NCI-H1694 (cell line): Measurements from ENCODE around the gene MORN4.
"Not testable (repeated sequence)": the region's sequence is repeated elsewhere in the genome, so short reads cannot be mapped to it uniquely, and the experiment has no call there.

ENCODE experiments used
- DNase-seq: peaks from one replicate; lab custom pipeline; 2025; lab: John Stamatoyannopoulos, UW

Gene MORN4

DNA sequence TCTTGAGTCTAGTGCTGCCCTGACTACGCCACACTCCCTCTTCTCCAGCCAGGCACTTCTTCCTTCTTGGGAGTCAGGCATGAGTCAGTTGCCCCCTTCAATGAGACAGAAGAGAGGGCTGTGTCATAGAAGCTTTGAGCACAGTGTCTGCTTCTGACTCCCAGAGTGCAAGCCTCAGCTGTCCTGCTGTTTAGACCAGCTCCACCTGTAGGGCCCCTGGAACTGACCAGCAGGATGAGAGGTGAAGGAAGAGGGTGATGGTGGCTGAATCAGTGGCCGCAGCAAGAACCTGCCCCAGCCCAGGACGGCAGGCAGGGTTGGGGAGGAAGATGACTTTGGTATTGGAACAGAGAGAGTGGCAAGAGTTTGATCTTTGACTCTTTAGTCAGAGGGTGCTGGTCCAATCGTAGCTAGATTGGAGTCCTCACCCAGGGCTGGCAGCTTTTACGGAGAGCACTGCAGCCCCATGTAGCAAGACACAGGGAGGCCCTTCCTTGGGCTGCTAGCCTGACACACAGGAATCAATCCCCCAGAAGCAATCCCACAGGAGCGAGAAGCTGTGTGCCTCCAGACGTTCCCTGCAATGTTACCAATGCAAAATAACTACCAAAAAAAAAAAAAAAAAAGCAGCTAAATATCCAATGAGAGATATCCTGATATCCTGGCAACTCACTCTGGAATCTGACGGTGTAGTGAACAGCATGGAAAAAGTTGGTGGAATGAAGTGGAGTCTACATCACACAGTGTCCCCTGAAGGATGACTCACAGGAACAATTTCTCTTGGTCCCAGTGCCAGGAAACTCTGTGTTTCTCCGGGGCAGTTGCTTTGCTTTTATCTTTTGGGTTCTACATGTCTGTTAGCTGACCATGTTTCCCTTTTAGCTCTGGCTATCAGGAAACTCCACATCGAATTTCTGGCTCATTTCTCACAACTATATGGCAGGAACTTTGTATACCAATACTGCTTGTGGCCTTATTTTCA is 36.9 kb downstream of the MORN4 start:
- no peak for DNase-seq

DNA sequence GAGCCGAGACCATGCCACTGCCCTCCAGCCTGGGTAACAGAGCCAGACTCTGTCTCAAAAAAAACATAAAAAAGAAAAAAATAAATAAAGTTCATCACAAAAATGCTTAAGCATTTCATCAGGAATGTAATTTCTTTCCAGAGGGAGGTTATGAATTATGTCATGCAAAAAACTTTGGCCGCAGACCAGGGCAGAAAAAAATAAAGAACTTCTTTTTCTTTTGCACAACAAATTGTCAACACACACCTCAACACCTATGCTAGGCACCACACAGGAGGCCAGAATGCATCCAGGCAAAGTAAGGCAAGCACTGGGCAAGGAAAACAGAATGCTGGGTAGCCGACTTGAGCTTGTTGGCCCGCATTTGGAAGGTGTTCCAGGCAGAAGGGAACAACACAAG is 39.9 kb downstream of the MORN4 start:
- no peak for DNase-seq

DNA sequence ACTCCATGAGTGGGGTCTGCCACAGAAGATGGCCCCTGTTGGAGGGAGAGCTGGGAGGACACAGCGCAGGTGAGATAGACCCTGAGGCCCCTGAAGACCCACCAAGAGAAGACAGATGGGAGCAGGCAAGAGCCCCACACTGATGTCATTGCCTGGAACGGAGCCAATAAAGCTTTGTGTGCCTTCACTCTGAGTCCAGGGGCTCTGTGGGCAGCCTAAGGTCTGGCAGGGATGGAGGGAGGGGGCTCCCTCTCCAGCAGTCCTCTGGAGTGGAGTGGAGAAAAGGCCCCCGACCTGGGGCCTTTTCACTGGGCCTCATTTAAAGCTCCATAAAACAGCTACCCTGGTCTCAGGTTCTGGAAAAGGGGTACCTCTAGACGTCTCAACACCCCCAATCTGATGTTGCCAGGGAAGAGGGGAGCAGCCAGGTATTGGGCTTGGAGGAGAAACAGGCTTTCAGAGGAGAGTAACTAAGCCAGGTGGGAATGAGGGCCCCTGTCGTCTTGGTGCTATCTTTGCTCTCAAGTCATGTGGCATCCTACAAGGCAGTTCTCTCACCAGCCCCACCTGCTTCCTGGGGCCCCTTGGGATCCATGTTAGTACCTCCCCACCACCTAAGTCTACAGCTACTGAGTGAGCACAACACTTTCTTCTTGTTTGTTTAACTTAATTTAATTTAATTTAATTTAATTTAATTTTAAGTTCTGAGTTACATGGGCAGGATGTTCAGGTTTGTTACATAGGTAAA is 42.4 kb downstream of the MORN4 start:
- no peak for DNase-seq

DNA sequence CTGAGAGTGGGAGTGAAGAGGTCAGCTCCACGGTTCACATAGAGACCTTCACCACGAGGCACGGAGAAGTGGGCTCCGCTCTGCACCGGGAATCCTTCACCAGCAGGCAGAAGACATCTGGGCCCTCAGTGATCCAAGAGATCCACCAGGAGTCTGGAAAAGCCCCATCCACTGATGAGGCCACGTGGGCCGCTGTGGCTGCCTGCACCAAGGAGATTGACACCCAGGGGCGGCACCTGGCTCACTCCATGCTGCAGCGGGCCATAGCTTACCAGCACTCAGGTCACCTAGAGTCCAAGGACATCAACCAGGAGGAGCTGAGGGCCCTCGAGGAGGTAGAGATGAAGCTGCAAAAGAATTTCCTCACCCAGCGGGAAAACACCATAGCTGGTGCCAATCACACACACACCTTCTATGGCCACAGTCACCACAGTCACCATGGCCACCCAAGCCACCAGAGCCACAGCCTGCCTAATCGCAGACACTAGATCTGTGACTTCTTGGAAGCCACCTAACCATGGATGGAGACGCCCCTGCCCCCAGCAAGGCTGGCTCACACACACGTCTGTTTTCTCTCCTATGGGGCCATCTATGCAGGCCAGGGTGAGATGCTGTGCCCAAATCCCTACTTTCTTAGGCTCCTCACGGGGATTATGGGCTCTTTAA is 43.1 kb downstream of the MORN4 start:
- no peak for DNase-seq

DNA sequence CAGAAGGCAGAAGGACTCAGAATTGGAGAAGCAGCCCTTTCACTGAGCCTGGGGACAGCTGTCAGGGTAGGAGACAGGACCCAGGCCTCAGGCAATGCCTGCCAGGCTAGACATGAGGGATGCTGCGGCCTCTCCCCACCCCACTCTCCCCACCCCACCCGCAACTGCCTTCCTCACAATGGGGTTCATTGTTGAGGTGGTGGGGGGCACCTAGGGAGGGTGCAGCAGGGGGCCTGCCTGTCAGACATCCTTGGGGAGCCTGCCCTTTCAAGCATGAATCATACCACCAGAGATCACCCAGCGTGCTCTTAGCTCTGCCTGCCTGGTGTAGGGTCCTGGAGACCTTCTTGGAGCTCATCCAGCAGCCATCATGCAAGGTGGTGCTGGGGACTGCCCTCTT is 43.8 kb downstream of the MORN4 start, which contains the start of gene C10orf62:
TSS of gene C10orf62 (plus strand) at position 243 of the 400 bp plus-strand sequence. CDS start 177 bp downstream, outside the sequence.
- no peak for DNase-seq

DNA sequence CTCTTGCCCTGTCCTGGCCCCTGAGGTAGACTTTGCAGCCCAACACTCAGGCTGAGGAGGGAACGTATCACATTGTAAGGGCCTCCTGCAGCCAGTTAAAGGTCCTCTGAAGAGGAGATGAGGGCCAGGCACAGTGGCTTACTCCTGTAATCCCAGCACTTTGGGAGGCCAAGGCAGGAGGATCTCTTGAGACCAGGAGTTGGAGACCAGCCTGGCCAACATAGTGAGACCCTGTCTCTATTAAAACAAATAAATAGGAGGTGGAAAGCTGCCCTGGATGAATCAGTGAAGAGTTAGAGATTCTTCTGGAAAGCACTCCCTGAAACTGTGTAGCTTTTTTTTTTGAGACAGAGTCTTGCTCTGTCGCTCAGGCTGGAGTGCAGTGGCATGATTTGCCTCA is 46.1 kb downstream of the MORN4 start:
- DNase-seq = no peak

DNA sequence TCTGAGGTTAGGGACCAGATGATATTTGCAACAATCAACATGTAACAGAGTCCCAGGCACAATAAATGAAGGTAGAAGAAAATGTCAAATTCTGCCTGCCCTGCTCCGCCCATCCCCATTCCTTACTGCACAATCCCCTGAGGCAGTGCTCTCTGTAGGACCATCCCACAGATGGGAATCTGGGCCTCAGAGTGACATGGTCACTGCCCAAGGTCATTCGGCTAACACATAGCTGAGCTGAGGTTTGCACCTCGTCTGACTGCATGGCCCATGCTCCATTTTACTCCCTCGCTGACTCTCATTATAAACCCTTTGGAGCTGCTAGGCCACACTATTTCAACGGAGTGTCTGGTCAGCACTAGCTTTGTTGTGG is 47.9 kb downstream of the MORN4 start:
- DNase-seq = no peak

DNA sequence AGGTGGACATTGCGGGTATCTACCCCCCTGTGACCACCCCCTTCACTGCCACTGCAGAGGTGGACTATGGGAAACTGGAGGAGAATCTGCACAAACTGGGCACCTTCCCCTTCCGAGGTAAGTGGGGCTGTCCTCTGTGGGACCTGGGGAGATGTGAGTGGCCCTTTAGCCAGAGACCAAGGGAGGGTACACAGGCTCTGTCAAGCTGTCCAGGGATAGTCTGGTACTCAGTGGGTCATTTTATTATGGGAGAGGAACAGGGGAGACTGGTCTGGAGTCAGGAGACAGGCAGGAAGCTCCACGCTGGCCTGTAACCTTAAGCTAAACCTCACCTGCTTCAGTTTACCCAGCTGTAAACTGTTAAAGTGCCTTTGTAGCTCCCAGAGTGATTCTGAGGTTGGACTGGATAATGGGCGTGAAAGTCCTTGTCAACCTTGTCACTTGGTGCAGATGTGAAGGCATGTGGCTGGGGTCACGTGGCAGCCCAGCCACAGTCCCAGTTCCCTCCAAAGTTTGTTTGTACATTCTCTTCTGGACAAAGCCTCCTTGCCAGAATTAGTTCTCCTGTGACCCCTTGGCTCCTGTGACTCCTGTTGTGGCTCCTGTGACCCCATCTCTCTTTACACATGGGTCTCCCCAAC is 48.4 kb downstream of the MORN4 start:
- DNase-seq = no peak

DNA sequence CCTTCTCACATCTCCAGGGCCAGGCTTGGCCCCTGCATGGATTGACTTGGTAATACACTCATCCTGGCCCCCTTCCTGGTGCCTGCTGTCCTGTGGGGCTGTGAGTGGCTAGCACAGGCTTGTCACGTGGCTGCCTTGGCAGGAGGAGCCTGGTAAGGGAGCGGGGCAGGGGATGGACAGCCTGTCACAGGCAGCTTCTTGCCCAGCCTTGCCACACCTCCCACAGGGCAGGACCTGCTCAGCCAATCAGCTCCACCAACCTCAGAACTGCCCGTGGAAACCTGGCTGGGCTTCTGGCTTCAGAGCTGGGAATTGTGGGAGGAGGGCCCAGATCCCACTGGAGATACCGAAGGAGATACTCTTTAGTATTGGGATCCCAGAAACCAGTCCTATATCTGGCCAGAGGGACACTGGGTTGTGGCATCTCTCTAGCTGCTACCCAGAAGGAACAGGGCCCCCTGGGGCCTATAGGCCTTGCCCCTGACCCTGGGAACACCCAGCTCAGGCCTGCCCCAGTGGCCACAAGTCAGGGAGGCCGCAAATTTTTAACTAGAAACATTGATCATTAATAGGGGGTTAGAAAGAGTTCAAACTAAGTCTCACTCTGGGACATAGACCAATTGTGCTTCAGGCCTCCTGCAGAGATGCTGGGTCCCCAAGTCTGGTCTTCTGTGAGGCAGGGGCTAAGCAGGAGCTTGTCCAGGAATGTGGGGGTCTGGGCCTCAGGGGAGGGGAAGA is 49.1 kb downstream of the MORN4 start, which contains the start of gene HOGA1:
TSS of gene HOGA1 (plus strand) at position 330 of the 738 bp plus-strand sequence. CDS start at position 645, 315 bp downstream.
- no peak for DNase-seq

DNA sequence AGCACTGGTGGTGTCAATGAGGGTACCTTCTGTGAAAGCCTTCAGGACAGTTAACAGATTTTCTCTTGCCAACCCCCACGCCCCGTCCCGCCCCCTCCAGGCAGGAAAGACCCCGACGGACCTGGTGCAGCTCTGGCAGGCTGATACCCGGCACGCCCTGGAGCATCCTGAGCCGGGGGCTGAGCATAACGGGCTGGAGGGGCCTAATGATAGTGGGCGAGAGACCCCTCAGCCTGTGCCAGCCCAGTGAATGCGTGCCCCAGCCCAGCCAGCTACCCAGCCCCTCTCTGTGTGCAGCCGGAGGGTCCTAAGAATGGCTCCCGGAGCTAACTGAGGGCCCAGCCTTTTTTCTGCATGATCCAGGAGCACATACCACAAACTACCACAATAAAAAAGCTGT is 49.8 kb downstream of the MORN4 start:
- DNase-seq = no peak

DNA sequence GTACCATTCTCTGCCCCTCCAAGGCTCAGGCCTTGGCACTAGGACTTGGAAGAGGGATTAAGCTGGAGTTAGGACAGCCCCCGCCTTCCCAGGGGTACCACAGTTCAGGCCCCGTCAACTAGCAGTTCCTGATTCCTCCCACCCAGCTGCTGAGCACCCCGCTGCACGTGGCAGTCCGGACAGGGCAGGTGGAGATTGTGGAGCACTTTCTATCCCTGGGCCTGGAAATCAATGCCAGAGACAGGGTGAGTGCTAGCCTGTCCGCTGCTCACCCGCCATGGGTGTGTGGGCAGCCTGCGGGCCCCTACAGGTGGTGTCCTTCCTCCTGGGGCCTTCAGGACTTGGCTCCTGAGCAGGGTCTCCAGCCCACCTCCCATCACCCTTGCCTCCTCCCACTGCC is 51.1 kb downstream of the MORN4 start:
- no peak for DNase-seq

DNA sequence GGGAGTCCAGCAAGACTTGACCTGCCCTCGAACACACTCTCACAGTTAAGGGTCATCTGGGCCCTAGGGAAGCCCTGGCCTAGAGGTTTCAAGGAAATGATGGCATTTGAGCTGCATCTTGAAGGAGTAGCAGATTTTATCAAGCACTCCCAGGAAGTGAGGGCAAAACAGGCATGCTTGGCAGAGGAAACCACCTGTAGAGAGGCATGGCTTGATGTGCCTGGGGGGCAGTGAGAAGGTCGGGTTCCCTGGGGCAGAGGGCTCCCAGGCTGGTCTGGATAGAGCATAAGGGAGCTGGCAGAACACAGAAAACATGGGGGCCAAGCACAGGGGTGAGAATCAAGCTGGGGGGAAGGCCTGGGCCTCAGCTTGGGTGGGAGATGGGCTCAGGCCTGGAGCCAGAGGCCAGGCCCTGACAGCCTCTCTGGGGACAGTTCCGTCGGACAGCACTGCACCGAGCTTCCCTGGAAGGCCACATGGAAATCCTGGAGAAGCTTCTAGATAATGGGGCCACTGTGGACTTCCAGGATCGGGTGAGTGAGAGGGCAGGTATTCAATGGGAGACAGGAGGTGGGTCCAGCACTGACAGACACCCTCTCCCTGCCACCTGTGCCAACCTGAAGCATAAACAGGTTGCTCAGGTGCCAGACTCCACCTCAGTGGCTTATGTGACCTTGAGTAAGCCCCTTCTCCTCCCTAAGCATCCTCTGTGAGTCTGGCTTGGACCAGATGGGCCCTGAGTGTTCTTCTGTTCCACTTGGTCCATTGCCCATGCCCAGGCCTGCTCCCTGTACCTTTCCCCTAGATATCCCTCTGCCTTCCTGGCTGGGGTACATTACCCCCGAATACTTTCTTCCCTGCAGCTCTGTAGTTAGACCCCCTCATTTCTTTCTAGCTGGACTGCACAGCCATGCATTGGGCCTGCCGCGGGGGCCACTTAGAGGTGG is 52.6 kb downstream of the MORN4 start:
- DNase-seq = no peak

DNA sequence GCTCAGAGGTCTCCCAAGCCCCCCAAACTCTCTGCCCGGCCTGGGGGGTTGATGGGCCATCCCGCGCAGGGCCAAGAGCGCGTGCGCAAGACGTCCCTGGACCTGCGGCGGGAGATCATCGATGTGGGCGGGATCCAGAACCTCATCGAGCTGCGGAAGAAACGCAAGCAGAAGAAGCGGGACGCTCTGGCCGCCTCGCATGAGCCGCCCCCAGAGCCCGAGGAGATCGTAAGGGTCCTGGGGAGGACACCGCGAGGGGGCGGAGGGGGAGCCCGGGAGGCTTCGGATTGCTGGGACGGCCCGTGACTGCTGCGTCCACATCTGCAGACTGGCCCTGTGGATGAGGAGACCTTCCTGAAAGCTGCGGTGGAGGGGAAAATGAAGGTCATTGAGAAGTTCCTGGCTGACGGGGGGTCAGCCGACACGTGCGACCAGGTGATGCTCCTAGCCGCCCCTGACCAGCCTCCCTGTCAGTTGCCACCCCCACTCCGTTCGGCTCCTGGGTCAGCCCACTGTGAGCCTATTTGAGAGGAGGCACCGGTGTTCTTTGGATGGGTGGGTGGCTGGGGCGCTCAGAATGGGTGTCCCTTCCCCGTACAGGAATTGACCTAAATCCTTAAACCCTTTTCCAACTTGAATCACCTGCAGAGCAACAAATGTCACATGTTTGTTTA is 55.0 kb downstream of the MORN4 start:
- DNase-seq = no peak

DNA sequence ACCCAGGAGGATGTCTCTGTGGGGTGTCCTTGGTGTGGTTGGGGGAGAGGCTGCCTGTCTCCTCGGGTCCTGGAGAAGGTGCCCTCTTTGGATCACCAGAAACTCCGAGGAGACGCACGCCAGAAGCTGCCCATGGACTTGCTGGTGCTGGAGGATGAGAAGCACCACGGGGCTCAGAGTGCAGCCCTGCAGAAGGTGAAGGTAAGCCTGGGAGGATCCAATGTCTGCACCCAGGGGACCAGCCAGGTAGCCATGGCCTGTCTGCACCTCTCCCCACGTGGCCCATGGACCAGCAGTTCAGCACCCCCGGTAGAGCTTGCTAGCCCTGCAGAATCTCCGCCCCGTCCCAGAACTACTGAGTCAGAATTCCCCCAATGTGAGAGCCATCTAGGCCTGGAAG is 55.6 kb downstream of the MORN4 start:
- DNase-seq = no peak

DNA sequence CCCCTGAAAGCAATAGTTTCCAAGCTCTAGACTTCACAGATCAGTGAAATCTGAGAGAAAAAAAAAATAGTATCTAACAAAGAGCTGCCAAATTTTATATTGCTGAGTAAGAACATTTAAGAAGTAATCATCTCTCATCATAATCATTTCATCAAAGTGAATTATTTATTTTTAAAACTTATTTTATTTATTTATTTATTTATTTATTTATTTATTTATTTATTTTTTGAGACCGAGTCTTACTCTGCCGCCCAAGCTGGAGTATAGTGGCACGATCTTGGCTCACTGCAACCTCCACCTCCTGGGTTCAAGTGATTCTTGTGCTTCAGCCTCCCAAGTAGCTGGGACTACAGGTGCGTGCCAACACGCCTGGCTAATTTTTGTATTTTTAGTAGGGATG is 56.8 kb downstream of the MORN4 start:
- not testable (repeated sequence) for DNase-seq

DNA sequence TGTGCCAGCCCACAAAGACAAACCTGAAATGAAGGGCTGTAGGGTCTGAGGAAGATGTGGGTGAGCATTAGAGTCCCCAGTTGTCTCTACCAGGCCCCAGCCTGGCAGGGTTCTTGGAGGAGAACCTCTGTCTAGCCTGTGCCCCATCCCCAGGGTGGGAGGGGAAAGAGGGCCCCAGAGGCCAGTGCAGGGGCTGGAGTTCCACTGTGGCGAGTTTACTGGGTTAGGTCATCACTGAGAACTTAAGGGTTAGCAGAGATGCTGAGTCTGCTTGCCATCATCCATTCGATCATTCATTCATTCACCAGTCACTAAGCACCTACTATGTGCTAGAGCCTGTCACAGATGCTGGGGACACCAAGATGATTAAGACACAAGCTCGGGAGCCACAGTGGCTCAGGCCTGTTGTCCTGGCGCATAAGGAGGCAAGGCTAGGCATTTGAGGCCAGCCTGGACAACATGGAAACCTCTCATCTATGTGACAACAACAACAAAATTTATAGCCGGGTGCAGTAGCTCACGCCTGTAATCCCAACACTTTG is 58.1 kb downstream of the MORN4 start:
- DNase-seq = no peak

DNA sequence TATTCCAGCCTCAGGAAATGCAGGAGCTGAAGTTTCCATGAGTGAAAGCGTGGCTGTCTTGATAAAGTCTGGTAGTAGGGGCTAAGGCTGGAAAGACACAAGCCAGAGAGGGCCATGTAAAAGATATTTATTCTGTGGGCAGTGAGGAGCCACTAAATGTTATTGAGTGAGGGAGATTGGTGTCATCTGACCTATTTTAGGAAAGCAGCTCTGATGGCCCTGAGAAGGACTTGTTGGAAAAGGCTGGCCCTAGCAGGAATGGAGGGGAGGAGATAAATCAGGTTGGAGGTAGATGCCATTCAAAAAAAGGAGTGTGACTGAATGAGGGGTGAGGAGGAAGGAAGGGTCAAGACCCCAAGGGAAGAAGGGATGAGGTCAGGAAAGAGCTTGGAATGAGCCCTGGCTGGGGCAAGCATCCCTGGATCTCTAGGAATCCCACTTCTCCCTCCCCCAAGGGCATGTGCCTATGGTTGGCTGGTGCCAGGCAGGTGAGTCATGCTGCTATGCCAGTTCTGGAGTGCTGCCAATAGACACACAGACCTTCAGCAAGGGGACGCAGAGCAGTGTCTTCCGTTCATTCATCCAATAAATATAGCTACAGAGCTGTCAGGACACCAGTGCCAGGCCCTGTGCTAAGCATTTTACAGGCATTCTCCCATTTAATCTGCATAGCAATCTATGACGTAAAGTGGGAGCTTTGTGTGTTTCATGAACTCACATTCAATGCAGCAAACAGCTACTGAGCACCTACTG is 58.8 kb downstream of the MORN4 start:
- DNase-seq = peak; percentile 64

DNA sequence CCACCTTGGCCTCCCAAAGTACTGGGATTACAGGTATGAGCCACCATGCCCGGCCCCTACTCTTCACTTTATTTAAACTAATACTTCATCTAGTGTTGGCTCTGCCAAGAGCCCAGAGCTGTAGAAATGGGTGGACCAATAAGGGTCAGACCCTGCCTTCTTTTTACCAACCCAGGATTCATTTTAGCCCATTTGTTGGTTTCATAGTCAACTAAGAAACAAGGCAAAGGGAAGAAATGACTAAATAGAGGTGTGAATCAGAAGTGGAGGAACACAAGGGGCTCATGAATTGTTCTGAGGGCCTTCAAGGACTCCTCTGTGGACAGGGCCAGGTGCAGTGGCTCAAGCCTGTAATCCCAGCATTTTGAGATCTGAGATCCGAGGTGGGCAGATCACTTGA is 59.6 kb downstream of the MORN4 start:
- DNase-seq = no peak
